ENCODE measurements around the gene FGF22. TPM values are rescaled to one million over a fixed set of nuclear protein-coding genes. Genes with fewer than 3 reads are reported as not detected.

The FGF22 gene
- total RNA-seq, 1 experiment from 2014 or later = 1.3 TPM

- BruUV-seq (replicated peaks) = no TSS peak
- Histone ChIP-seq H4K20me1 (ENCODE audit: low read length) (no peaks in the 10 kb centered on the region), H3K9me2 (replicated peaks; ENCODE audit: low read length) (no peaks in the 10 kb centered on the region), H3K4me3 (ENCODE audit: low read length) (peak overlapping the region; percentile 70), H3K27me3 (ENCODE audit: low read length) (no peaks in the 10 kb centered on the region), H3F3A (ENCODE audit: low read length, unreplicated experiment) (no peaks in the 10 kb centered on the region), H3K36me3 (ENCODE audit: low read depth, low read length) (no peaks in the 10 kb centered on the region), H3K9me3 (ENCODE audit: low read length) (no peaks in the 10 kb centered on the region), H2AFZ (ENCODE audit: low read length) (peak overlapping the region; percentile 53; the same call in 1 of the 2 replicates), H3K9ac (ENCODE audit: low read length) (peak overlapping the region; percentile 84), H3K4me2 (ENCODE audit: low read length) (peak overlapping the region; percentile 86), H3K79me2 (ENCODE audit: low read length) (peaks cover 26% of the 10 kb centered on the region), H3K4me1 (ENCODE audit: insufficient read depth, low read length) (peaks cover 21% of the 10 kb centered on the region), H3K27ac (ENCODE audit: low read length) (peak overlapping the region; percentile 52)
- POLR2A ChIA-PET (ENCODE audit: unreplicated experiment) = interaction anchor here (0.5 to 1.0 kb wide), 3 partner anchors 58 to 73 kb away, joined by 3 to 5 read pairs (median 4); partner anchors contain the start of gene MISP
- intact Hi-C loops (cut with micrococcal nuclease) = loop anchor here (5.0 kb wide), 2 partner anchors 33 to 73 kb away; partner anchors contain the start of gene MISP
- no peak for TF ChIP-seq EZH2phosphoT487 (IDR thresholded peaks at IDR 0.05; ENCODE audit: borderline replicate concordance, low read length)
- TF ChIP-seq EZH2 (IDR thresholded peaks at IDR 0.05; ENCODE audit: low read length, unreplicated experiment) = no peak
- no peak for TF ChIP-seq CTCF (conservative IDR thresholded peaks at IDR 0.05; ENCODE audit: low read depth, low read length)
- DNase-seq (peak; percentile 38), ATAC-seq (peak; percentile 10)
- CTCF ChIA-PET = no interaction called here
Observed at GRCh38 chr19:679418-680286, 40.0 kb downstream of the FGF22 start.

- peak; percentile 64 for ATAC-seq
- no peaks in the 10 kb centered on the region for H3K36me3 ChIP-seq (ENCODE audit: low read depth, low read length)
- intact Hi-C loops (cut with micrococcal nuclease) = no loop called here
- H3F3A ChIP-seq (ENCODE audit: low read length, unreplicated experiment) = no peaks in the 10 kb centered on the region
- DNase-seq = peak; percentile 94
- ChIA-PET POLR2A (ENCODE audit: unreplicated experiment) (interaction anchor here (0.5 to 1.0 kb wide), 4 partner anchors 20 to 109 kb away, joined by 3 to 8 read pairs (median 4); partner anchors contain the start of gene MISP), CTCF (no interaction called here)
- no peaks in the 10 kb centered on the region for H3K9me3 ChIP-seq (ENCODE audit: low read length)
- H3K27me3 ChIP-seq (ENCODE audit: low read length) = no peaks in the 10 kb centered on the region
- BruUV-seq (replicated peaks) = no TSS peak
- TF ChIP-seq EZH2 (IDR thresholded peaks at IDR 0.05; ENCODE audit: low read length, unreplicated experiment) (no peak), CTCF (conservative IDR thresholded peaks at IDR 0.05; ENCODE audit: low read depth, low read length) (peak; percentile 30; the same call in 1 of the 2 replicates), EZH2phosphoT487 (IDR thresholded peaks at IDR 0.05; ENCODE audit: borderline replicate concordance, low read length) (peak; percentile 56; the same call in 1 of the 2 replicates)
- H4K20me1 ChIP-seq (ENCODE audit: low read length) = no peaks in the 10 kb centered on the region
- H3K79me2 ChIP-seq (ENCODE audit: low read length) = peaks cover 26% of the 10 kb centered on the region
- H3K9ac ChIP-seq (ENCODE audit: low read length) = peak overlapping the region; percentile 84
- H3K4me1 ChIP-seq (ENCODE audit: insufficient read depth, low read length) = peaks cover 21% of the 10 kb centered on the region
- no peaks in the 10 kb centered on the region for H3K9me2 ChIP-seq (replicated peaks; ENCODE audit: low read length)
- H3K27ac ChIP-seq (ENCODE audit: low read length) = peak overlapping the region; percentile 67
- peak overlapping the region; percentile 80 for H3K4me2 ChIP-seq (ENCODE audit: low read length)
- peak overlapping the region; percentile 74 for H2AFZ ChIP-seq (ENCODE audit: low read length)
- peak overlapping the region; percentile 70 for H3K4me3 ChIP-seq (ENCODE audit: low read length)
Observed at GRCh38 chr19:680287-681028, 40.8 kb downstream of the FGF22 start.
